ENCODE results near the gene CALY.
A peak's percentile ranks its signal among the peaks of the same experiment; 100 is the strongest.
"Not testable (repeated sequence)": the region's sequence is repeated elsewhere in the genome, so short reads cannot be mapped to it uniquely, and the experiment has no call there.

The CALY gene

DNA sequence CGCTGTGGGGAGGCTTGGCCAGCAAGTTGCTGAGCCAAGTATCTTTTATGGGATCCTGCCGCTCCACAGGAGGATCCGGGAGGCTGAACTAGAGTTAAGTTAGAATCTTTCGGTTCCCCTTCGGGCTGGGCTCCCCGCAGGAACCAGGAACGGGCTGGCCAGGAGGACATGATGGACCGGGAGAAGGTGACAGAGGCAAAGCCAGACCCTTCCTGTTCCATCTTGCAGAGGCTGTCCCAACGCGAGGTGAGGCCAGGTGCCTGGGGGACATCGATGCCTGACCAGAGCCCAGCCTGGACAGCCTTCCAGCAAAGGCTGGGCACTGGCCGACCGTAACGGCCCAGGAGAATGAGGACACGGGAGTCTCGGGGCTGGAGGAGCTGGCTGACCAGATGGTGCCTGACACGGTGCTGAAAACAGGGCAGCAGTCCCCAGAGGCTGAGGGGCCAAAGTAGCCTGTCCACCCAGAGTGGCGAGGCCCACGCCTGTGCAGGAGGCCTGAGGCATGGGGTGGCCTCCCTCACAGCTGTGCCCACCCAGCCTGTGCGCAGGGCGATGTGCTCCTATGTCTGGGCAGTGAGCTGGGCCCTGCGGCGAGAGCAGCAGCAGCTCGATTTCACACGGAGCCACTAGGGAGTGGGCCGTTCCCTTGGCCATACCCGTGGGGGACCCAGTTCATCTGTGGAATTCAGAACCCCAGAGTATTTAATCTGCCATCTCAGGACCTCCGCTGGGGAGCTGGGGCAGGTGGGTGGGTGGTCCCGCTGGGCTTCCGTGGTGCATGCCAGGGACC is 40.5 kb upstream of the CALY start:
- peaks cover 11% of the 10 kb centered on the region for H3K4me1 ChIP-seq (ENCODE audit: control insufficient read depth, insufficient read depth, low read length)
- no peak overlapping the region for H3K4me3 ChIP-seq (ENCODE audit: low read length)
- no peaks in the 10 kb centered on the region for H3K36me3 ChIP-seq (ENCODE audit: control insufficient read depth, insufficient read depth, low read length, severe bottlenecking)
- no peak for DNase-seq (ENCODE audit: low read depth)
- H3K27me3 ChIP-seq (replicated peaks; ENCODE audit: control insufficient read depth, insufficient read depth, low read length): no peaks in the 10 kb centered on the region
- peak overlapping the region; percentile 87 for H3K9ac ChIP-seq (ENCODE audit: low read length)
- H3K9me3 ChIP-seq (ENCODE audit: control insufficient read depth, low read length): no peaks in the 10 kb centered on the region

DNA sequence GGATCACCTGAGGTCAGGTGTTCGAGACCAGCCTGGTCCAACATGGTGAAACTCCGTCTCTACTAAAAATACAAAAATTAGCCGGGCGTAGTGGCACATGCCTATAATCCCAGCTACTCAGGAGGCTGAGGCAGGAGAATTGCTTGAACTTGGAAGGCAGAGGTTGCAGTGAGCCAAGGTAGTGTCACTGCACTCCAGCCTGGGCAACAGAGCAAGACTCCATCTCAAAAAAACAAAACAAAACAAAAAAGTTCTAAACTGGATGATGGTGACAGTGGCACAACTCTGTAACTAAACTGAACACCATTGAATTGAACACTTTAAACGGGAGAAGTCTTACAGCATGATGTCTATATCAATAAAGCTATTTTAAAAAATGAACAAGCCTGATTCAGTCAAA is 39.5 kb upstream of the CALY start:
- H3K9ac ChIP-seq (ENCODE audit: low read length); DNase-seq (ENCODE audit: low read depth); H3K36me3 ChIP-seq (ENCODE audit: control insufficient read depth, insufficient read depth, low read length, severe bottlenecking); H3K27me3 ChIP-seq (replicated peaks; ENCODE audit: control insufficient read depth, insufficient read depth, low read length); H3K4me3 ChIP-seq (ENCODE audit: low read length); H3K9me3 ChIP-seq (ENCODE audit: control insufficient read depth, low read length): not testable (repeated sequence)
- peaks cover 21% of the 10 kb centered on the region for H3K4me1 ChIP-seq (ENCODE audit: control insufficient read depth, insufficient read depth, low read length)

DNA sequence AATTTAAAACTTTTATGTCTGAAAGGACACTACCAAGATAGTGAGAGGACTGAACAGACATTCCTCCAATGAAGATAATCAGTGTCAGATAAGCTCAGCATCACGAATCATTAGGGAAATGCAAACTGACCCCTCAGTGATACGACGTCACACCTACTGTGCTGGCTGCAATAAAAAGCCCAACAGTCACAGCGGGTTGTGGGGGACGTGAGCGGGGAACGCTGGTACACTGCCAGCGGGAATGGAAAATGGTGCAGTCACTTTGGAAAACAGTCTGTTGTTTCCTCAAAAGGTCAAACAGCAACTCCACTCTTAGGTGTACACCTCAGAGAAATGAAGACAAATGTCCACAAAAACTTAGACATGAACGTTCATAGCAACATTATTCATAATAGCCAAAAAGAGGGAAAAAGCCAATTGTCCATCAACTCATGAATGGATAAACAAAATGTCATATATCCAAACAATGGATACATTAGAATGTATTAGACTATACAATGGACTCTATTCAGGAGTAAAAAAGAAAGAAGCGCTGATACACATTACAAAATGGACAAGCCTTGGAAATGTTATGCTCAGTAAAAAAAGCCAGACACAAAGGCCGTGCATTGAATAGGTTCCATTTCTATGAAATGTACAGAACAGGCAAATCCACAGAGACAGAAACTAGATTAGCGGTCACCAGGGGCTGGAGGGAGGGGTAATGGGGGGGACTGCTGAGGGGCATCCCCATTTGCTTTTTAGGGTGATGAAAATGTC is 38.8 kb upstream of the CALY start:
- Histone ChIP-seq H3K4me1 (ENCODE audit: control insufficient read depth, insufficient read depth, low read length) (peaks cover 21% of the 10 kb centered on the region), H3K9ac (ENCODE audit: low read length) (no peak overlapping the region), H3K27me3 (replicated peaks; ENCODE audit: control insufficient read depth, insufficient read depth, low read length) (no peaks in the 10 kb centered on the region), H3K9me3 (ENCODE audit: control insufficient read depth, low read length) (no peaks in the 10 kb centered on the region), H3K36me3 (ENCODE audit: control insufficient read depth, insufficient read depth, low read length, severe bottlenecking) (peaks cover 6% of the 10 kb centered on the region), H3K4me3 (ENCODE audit: low read length) (no peak overlapping the region)
- DNase-seq (ENCODE audit: low read depth): no peak

DNA sequence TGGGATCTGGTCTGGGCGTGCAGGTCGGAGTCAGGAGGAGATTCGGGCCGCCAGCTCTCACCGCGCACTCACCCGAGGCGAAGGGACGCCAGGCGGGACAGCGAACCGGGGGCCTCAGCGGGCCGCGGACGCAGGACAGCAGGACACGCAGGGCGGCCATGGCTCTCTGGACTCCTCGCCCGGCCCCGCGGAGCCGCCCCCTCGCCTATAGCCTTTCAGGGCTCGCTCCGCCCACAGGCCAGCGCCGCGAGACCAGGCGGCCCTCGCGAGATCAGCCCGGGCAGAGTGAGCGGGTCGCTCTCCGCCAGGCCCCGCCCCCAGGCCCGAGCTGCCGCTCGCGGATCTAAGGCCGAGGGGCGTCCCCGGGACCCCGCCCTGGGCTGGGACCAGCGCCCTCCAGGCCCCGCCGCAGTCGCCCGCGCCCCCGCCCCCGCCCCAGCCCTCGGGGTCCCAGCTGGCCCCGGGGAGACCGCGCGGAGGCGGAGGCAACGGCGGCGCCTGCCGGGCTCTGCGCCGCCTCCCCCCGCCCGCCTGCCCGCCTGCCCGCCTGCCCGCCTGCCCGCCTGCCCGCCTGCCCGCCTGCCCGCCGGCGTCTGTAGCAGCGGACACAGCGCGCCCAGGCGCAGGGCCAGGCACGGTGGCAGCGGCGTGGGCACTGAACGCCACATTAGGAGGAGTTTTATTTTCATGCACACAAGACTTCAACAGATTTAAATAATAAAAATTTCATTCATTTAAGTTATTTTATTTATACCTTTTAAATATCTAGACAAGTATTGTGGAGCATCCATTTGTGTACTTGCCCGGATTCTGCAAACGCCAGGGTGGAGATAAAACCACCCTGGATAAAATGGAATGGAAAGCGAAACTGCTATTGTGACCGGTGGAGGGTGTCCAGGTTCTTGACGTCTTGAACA is 36.7 kb upstream of the CALY start, which contains the start of gene ECHS1:
TSS of gene ECHS1 (minus strand) at position 181 of the 917 bp plus-strand sequence. CDS start at position 160, 21 bp downstream.
- peak; percentile 98 for DNase-seq (ENCODE audit: low read depth)
- H3K36me3 ChIP-seq (ENCODE audit: control insufficient read depth, insufficient read depth, low read length, severe bottlenecking): peaks cover 27% of the 10 kb centered on the region
- peak within 1 kb of the TSS; percentile 83 for H3K4me3 ChIP-seq (ENCODE audit: low read length)
- H3K27me3 ChIP-seq (replicated peaks; ENCODE audit: control insufficient read depth, insufficient read depth, low read length): no peaks in the 10 kb centered on the region
- H3K4me1 ChIP-seq (ENCODE audit: control insufficient read depth, insufficient read depth, low read length): peaks cover 17% of the 10 kb centered on the region
- H3K9ac ChIP-seq (ENCODE audit: low read length): peak within 1 kb of the TSS; percentile 86
- no peaks in the 10 kb centered on the region for H3K9me3 ChIP-seq (ENCODE audit: control insufficient read depth, low read length)

DNA sequence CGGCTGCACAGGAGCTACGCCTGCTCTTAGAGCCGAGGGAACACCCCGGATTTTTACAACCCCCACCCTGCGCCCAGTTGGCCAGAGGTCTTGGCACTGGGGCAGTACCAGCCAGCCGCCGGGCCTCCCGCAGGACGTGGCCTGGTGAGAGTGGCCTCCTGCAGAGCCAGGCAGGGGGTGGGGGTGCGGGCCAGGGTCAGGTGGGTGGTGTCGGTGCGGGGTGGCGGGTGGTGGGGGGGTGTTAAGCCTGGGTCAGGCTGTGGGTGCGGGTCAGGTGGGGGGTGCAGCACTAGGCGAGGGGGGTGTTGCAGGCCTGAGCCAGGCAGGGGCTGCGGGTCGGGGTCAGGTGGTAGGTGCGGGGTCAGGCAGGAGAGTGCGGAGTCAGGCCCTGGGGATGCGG is 35.8 kb upstream of the CALY start:
- peaks cover 34% of the 10 kb centered on the region for H3K36me3 ChIP-seq (ENCODE audit: control insufficient read depth, insufficient read depth, low read length, severe bottlenecking)
- H3K4me1 ChIP-seq (ENCODE audit: control insufficient read depth, insufficient read depth, low read length): peaks cover 17% of the 10 kb centered on the region
- no peaks in the 10 kb centered on the region for H3K9me3 ChIP-seq (ENCODE audit: control insufficient read depth, low read length)
- peak overlapping the region; percentile 75 for H3K4me3 ChIP-seq (ENCODE audit: low read length)
- DNase-seq (ENCODE audit: low read depth): no peak
- no peaks in the 10 kb centered on the region for H3K27me3 ChIP-seq (replicated peaks; ENCODE audit: control insufficient read depth, insufficient read depth, low read length)
- peak overlapping the region; percentile 58 for H3K9ac ChIP-seq (ENCODE audit: low read length)

DNA sequence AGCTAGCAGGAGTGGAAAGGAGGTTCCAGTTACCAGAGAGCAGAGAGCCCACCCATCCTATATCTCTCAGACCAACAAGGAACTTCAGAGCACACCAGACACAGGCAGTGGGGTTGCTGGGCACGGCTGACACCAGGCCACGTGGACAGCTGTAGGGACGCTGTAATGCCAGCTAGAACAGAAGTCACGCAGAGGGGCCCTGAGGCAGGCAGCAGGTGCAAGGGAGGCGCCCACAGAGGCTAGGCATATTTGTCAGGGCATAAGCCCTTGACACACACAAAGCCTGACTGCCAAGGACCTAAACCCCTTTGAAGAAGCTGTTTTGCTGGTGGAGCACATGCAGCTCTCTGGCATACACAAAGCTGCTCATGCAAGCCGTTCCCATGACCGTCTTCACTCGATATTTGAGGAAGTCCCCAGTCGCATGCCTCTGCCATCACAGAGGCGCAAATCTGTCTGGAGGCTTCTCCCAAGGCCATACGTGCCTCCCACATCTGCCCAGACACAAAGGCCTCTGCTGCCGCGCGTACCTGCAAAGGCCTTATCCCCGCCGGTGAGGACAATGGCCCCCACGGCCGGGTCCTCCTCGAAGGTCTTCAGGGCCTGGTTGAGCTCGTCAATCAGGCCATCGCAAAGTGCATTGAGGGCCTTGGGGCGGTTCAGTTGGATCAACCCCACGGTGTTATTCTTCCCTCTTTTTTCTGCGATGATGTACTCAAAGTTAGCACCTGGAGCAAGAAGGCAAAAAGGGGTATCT is 33.5 kb upstream of the CALY start:
- no peak overlapping the region for H3K4me3 ChIP-seq (ENCODE audit: low read length)
- H3K9me3 ChIP-seq (ENCODE audit: control insufficient read depth, low read length): no peaks in the 10 kb centered on the region
- peaks cover 53% of the 10 kb centered on the region for H3K36me3 ChIP-seq (ENCODE audit: control insufficient read depth, insufficient read depth, low read length, severe bottlenecking)
- no peak overlapping the region for H3K9ac ChIP-seq (ENCODE audit: low read length)
- DNase-seq (ENCODE audit: low read depth): no peak
- H3K27me3 ChIP-seq (replicated peaks; ENCODE audit: control insufficient read depth, insufficient read depth, low read length): no peaks in the 10 kb centered on the region
- peaks cover 17% of the 10 kb centered on the region for H3K4me1 ChIP-seq (ENCODE audit: control insufficient read depth, insufficient read depth, low read length)

DNA sequence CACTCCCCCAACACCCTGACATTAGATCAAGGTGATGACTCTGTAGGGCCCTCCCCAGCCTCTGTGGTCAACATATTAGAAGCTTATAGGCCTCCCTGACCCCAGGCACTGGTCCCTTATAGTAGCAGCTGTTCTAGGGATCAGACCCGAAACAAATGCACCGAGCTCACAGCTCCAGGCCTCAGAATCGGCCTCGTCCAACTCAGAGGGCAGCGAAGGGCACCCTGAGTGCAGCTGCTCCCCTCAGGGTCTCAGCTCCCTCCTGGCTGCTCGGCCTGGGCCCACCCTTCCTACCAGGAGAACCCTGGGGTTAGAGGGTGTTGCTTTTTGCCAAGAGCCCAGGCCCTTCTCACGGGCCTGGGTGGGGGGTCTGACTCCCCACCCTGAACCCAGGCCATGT is 31.5 kb upstream of the CALY start:
- Histone ChIP-seq H3K9me3 (ENCODE audit: control insufficient read depth, low read length) (no peaks in the 10 kb centered on the region), H3K9ac (ENCODE audit: low read length) (no peak overlapping the region), H3K27me3 (replicated peaks; ENCODE audit: control insufficient read depth, insufficient read depth, low read length) (no peaks in the 10 kb centered on the region), H3K4me1 (ENCODE audit: control insufficient read depth, insufficient read depth, low read length) (peaks cover 12% of the 10 kb centered on the region), H3K4me3 (ENCODE audit: low read length) (no peak overlapping the region), H3K36me3 (ENCODE audit: control insufficient read depth, insufficient read depth, low read length, severe bottlenecking) (peaks cover 73% of the 10 kb centered on the region)
- no peak for DNase-seq (ENCODE audit: low read depth)

DNA sequence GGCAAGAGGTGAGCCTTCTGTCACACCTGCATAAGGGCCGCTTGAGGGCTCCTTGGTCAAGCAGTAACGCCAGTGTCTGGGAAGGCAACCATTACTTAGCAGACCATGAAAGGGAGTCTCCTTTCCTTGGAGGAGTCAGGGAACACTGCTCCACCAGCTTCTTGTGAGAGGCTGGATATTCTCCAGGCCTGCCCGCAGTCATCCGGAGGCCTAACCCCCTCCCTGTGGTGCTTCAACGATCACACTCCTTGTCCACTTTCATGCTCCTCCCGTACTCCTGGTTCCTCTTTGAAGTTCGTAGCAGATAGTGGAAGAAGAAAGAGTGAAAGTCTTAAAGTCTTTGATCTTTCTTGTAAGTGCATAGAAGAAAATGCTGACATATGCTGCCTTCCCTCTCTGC is 30.8 kb upstream of the CALY start:
- Histone ChIP-seq H3K36me3 (ENCODE audit: control insufficient read depth, insufficient read depth, low read length, severe bottlenecking) (peaks cover 80% of the 10 kb centered on the region), H3K4me1 (ENCODE audit: control insufficient read depth, insufficient read depth, low read length) (peaks cover 12% of the 10 kb centered on the region)
- H3K9me3 ChIP-seq (ENCODE audit: control insufficient read depth, low read length); DNase-seq (ENCODE audit: low read depth); H3K4me3 ChIP-seq (ENCODE audit: low read length); H3K27me3 ChIP-seq (replicated peaks; ENCODE audit: control insufficient read depth, insufficient read depth, low read length); H3K9ac ChIP-seq (ENCODE audit: low read length): not testable (repeated sequence)

DNA sequence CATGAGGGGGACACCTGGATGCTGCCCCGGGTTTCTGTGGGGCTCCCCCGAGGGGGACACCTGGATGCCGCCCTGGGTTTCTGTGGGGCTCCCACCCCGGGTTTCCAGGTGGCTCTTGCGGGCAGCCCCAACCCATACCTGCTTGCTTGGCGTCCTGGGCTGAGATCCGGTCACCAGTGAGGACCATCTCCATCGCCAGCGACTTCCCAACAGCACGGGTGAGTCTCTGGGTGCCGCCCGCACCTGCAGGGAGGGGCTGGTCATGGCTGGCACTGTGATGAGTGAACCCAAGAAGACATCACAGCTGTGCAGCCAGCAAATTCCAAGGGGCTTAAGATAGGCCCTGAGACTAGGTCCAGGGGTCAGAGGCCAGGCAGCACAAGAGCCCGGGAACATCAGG is 30.1 kb upstream of the CALY start:
- peaks cover 87% of the 10 kb centered on the region for H3K36me3 ChIP-seq (ENCODE audit: control insufficient read depth, insufficient read depth, low read length, severe bottlenecking)

DNA sequence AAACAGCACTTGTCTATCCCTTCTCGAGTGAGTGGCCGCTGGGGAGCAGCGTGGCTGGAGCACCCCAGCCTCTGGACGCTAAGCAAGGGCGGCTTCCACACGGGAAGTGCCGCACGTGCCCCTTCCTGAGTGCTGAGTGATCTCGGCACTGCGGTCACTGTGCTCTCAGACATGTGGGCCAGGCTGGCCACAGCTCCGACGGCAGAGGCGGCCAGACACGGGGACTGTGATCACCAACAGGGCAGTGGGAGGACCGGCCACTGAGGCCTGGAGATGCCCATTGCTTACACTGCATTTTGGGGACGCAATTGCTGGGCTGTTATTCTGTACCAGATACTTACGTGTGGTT is 29.4 kb upstream of the CALY start:
- Histone ChIP-seq H3K27me3 (replicated peaks; ENCODE audit: control insufficient read depth, insufficient read depth, low read length) (no peaks in the 10 kb centered on the region), H3K9ac (ENCODE audit: low read length) (no peak overlapping the region), H3K4me1 (ENCODE audit: control insufficient read depth, insufficient read depth, low read length) (no peaks in the 10 kb centered on the region), H3K9me3 (ENCODE audit: control insufficient read depth, low read length) (no peaks in the 10 kb centered on the region), H3K36me3 (ENCODE audit: control insufficient read depth, insufficient read depth, low read length, severe bottlenecking) (peaks cover 84% of the 10 kb centered on the region), H3K4me3 (ENCODE audit: low read length) (no peak overlapping the region)
- no peak for DNase-seq (ENCODE audit: low read depth)

More for the DNA sequence above, 30.1 kb upstream of the CALY start:
- H3K9me3 ChIP-seq (ENCODE audit: control insufficient read depth, low read length): no peaks in the 10 kb centered on the region
- no peaks in the 10 kb centered on the region for H3K27me3 ChIP-seq (replicated peaks; ENCODE audit: control insufficient read depth, insufficient read depth, low read length)
- H3K4me1 ChIP-seq (ENCODE audit: control insufficient read depth, insufficient read depth, low read length): peaks cover 5% of the 10 kb centered on the region
- no peak overlapping the region for H3K9ac ChIP-seq (ENCODE audit: low read length)
- no peak for DNase-seq (ENCODE audit: low read depth)
- H3K4me3 ChIP-seq (ENCODE audit: low read length): no peak overlapping the region
